HepG2 (cell line): Measurements from ENCODE around the gene KIF20A. TPM values are rescaled to one million over a fixed set of nuclear protein-coding genes. Genes with fewer than 3 reads are reported as not detected.

Experiments used
- CCDC6 ChIP-seq: sonication (generic); formaldehyde crosslinking; IDR thresholded peaks from 2 replicates; pipeline ENCODE4 v1.8.1; 2022; ENCODE audit warnings: mild to moderate bottlenecking, missing genetic modification reagents, moderate library complexity
- FOSL1 ChIP-seq: sonication (generic); formaldehyde crosslinking; IDR thresholded peaks from 2 replicates; pipeline ENCODE4 v1.9.0; 2021; ENCODE audit warnings: missing genetic modification reagents, borderline replicate concordance
- FOXO4 ChIP-seq: sonication (generic); formaldehyde crosslinking; conservative IDR thresholded peaks from 2 replicates; pipeline ENCODE4 v1.8.1; 2023; ENCODE audit warnings: missing genetic modification reagents
- HNRNPLL ChIP-seq: fragments of 200-400 bp; formaldehyde crosslinking; IDR thresholded peaks from 2 replicates; pipeline ENCODE4 v1.6.1; 2017; ENCODE audit warnings: mild to moderate bottlenecking, low read depth, low read length; ENCODE audit not compliant: poor library complexity, severe bottlenecking
- NFATC3 ChIP-seq: sonication (generic); formaldehyde crosslinking; IDR thresholded peaks from 2 replicates; pipeline ENCODE4 v1.5.1; 2020; ENCODE audit warnings: mild to moderate bottlenecking, missing genetic modification reagents
- POLR2AphosphoS2 ChIP-seq: IDR thresholded peaks from 2 replicates; pipeline ENCODE4 v1.6.1; 2011; ENCODE audit warnings: low read depth, low read length, improper control_type of control experiment
- PPARG ChIP-seq: conservative IDR thresholded peaks from 2 replicates; pipeline ENCODE4 v1.6.1; 2016; ENCODE audit warnings: missing biosample characterization, missing genetic modification reagents
- RNF2 ChIP-seq: fragments of 450-650 bp; conservative IDR thresholded peaks from 2 replicates; pipeline ENCODE4 v1.6.1; 2016; ENCODE audit warnings: low read depth
- SP140L ChIP-seq: sonication (generic); formaldehyde crosslinking; IDR thresholded peaks from 2 replicates; pipeline ENCODE4 v1.4.0; 2020; ENCODE audit warnings: missing genetic modification reagents, borderline replicate concordance
- TCF12 ChIP-seq, 2 experiments: fragments of 450-650 bp in 1 of 2; sonication (generic) in 1 of 2; formaldehyde crosslinking in 1 of 2; IDR thresholded peaks; 2 replicates each; pipeline versions ENCODE4 v1.6.1 to v1.8.0; 2017 to 2022; ENCODE audit warnings: antibody characterized with exemption in 1 of 2, mild to moderate bottlenecking in 1 of 2, missing genetic modification reagents in 1 of 2, moderate library complexity in 1 of 2
- THAP7 ChIP-seq: sonication (generic); formaldehyde crosslinking; IDR thresholded peaks from 2 replicates; pipeline ENCODE4 v1.8.1; 2023; ENCODE audit warnings: mild to moderate bottlenecking, missing genetic modification reagents
- ZKSCAN8 ChIP-seq: IDR thresholded peaks from 2 replicates; pipeline ENCODE4 v1.6.1; 2016; ENCODE audit warnings: borderline replicate concordance, missing genetic modification reagents, missing compliant biosample characterization
- ZNF263 ChIP-seq: sonication (generic); formaldehyde crosslinking; IDR thresholded peaks from 2 replicates; pipeline ENCODE4 v1.4.0; 2020; ENCODE audit warnings: missing genetic modification reagents
- ZNF333 ChIP-seq: sonication (generic); formaldehyde crosslinking; IDR thresholded peaks from 2 replicates; pipeline ENCODE4 v1.4.0; 2020; ENCODE audit warnings: mild to moderate bottlenecking, missing genetic modification reagents, borderline replicate concordance
- ZNF441 ChIP-seq: sonication (generic); formaldehyde crosslinking; IDR thresholded peaks from 2 replicates; pipeline ENCODE4 v1.7.0; 2021; ENCODE audit warnings: missing genetic modification reagents, borderline replicate concordance
- ZNF616 ChIP-seq: sonication (generic); formaldehyde crosslinking; IDR thresholded peaks from 2 replicates; pipeline ENCODE4 v1.5.0; 2020; ENCODE audit warnings: low read depth, mild to moderate bottlenecking, missing genetic modification reagents
- ZNF770 ChIP-seq: sonication (generic); formaldehyde crosslinking; IDR thresholded peaks from 2 replicates; pipeline ENCODE4 v1.5.0; 2020; ENCODE audit warnings: mild to moderate bottlenecking, missing genetic modification reagents
- polyA plus RNA-seq, 8 experiments: library from polyadenylated mRNA; depleted of rRNA in 3 of 8; stranded (reverse) in 7 of 8; unstranded in 1 of 8; fragments of >200 nt; fragmentation: Illumina TruSeq in 4 of 8; extraction: Trizol in 4 of 8; gene quantifications; 2 replicates each; pipeline versions ENCODE4 v1.2.1 to v1.2.3, GENCODE V29; 2011 to 2016; ENCODE audit warnings: low read depth in 4 of 8, missing spikeins in 1 of 8, mixed read lengths in 1 of 8; ENCODE audit not compliant: insufficient read depth in 1 of 8
- total RNA-seq, 5 experiments: library from RNA; depleted of rRNA; stranded (reverse); fragments of >200 nt; fragmentation: Illumina TruSeq; extraction: Trizol; gene quantifications; 2 replicates each; pipeline ENCODE4 v1.2.3, GENCODE V29; 2016; ENCODE audit warnings: low read depth in 1 of 5
- TF ChIP-seq, protein P1 (sequence below): sonication (generic); formaldehyde crosslinking; IDR thresholded peaks from 2 replicates; pipeline ENCODE4 v1.4.0; 2020; ENCODE audit warnings: missing genetic modification reagents
- TF ChIP-seq, protein P2 (sequence below): sonication (generic); formaldehyde crosslinking; IDR thresholded peaks from 2 replicates; pipeline ENCODE4 v1.4.0; 2020; ENCODE audit warnings: low read depth, missing genetic modification reagents

The KIF20A gene
- total and polyA plus RNA-seq, 2 of the 13 experiments (the other 11 are each of a cell fraction or from before 2014, with no cell fraction given): 17.1 to 66.8 TPM

GRCh38 chr5:138178516-138179276, at the start of gene KIF20A, which contains the start of gene BRD8 (continued):
- TF ChIP-seq, protein P1, sequence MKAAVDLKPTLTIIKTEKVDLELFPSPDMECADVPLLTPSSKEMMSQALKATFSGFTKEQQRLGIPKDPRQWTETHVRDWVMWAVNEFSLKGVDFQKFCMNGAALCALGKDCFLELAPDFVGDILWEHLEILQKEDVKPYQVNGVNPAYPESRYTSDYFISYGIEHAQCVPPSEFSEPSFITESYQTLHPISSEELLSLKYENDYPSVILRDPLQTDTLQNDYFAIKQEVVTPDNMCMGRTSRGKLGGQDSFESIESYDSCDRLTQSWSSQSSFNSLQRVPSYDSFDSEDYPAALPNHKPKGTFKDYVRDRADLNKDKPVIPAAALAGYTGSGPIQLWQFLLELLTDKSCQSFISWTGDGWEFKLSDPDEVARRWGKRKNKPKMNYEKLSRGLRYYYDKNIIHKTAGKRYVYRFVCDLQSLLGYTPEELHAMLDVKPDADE (CRISPR knock-in tag): no peak
- TF ChIP-seq ZNF263 (CRISPR knock-in tag) (peak; percentile 38; the same call in 1 of the 2 replicates), PPARG (CRISPR knock-in tag) (peak; percentile 11; the same call in 1 of the 2 replicates), ZNF441 (no peak; the same call in 1 of the 2 replicates), POLR2AphosphoS2 (no peak), CCDC6 (peak; percentile 93), HNRNPLL (peak; percentile 50), RNF2 (no peak), TCF12 (IDR thresholded peaks at IDR 0.05) (no peak), TCF12 (CRISPR knock-in tag; IDR thresholded peaks at IDR 0.05) (no peak), ZNF616 (CRISPR knock-in tag) (no peak), ZNF770 (CRISPR knock-in tag) (no peak; the same call in 1 of the 2 replicates), ZNF333 (CRISPR knock-in tag) (no peak), FOXO4 (CRISPR knock-in tag) (no peak), NFATC3 (CRISPR knock-in tag) (no peak), ZKSCAN8 (no peak), THAP7 (CRISPR knock-in tag) (no peak), SP140L (CRISPR knock-in tag) (0 out of 2 replicates have a peak, but pooled peaks have one; percentile 13), FOSL1 (CRISPR knock-in tag) (no peak)
- TF ChIP-seq, protein P2, sequence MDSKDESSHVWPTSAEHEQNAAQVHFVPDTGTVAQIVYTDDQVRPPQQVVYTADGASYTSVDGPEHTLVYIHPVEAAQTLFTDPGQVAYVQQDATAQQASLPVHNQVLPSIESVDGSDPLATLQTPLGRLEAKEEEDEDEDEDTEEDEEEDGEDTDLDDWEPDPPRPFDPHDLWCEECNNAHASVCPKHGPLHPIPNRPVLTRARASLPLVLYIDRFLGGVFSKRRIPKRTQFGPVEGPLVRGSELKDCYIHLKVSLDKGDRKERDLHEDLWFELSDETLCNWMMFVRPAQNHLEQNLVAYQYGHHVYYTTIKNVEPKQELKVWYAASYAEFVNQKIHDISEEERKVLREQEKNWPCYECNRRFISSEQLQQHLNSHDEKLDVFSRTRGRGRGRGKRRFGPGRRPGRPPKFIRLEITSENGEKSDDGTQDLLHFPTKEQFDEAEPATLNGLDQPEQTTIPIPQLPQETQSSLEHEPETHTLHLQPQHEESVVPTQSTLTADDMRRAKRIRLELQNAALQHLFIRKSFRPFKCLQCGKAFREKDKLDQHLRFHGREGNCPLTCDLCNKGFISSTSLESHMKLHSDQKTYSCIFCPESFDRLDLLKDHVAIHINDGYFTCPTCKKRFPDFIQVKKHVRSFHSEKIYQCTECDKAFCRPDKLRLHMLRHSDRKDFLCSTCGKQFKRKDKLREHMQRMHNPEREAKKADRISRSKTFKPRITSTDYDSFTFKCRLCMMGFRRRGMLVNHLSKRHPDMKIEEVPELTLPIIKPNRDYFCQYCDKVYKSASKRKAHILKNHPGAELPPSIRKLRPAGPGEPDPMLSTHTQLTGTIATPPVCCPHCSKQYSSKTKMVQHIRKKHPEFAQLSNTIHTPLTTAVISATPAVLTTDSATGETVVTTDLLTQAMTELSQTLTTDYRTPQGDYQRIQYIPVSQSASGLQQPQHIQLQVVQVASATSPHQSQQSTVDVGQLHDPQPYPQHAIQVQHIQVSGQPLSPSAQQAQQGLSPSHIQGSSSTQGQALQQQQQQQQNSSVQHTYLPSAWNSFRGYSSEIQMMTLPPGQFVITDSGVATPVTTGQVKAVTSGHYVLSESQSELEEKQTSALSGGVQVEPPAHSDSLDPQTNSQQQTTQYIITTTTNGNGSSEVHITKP: no peak
